Posterior cingulate gyrus (tissue), 11 donors: Measurements from ENCODE around the gene SCGB2B2.
A peak's percentile ranks its signal among the peaks of the same experiment; 100 is the strongest.
"Not testable (repeated sequence)": the region's sequence is repeated elsewhere in the genome, so short reads cannot be mapped to it uniquely, and the experiment has no call there.

Experiments used
- DNase-seq, 10 donors: peaks; one replicate each; pipeline versions ENCODE4 v3.0.0 to v3.0.0-alpha.2; 2020 to 2021; ENCODE audit warnings: mixed read lengths in 3 of 10
- intact Hi-C: fragments of 100-400 bp; cut with DNase I; formaldehyde crosslinking; loops from one replicate; pipeline ENCODE4 v1.15.1; 2023

Gene SCGB2B2

GRCh38 chr19:34673590-34673989 is 3.4 kb downstream of the SCGB2B2 start:
- intact Hi-C loops = no loop called here
- DNase-seq = no peak

- DNase-seq = no peak
- intact Hi-C loops = no loop called here
These were observed 5.0 kb downstream of the SCGB2B2 start for GRCh38 chr19:34671972-34672371.

- DNase-seq = no peak
- intact Hi-C loops = no loop called here
These were observed 7.7 kb downstream of the SCGB2B2 start for GRCh38 chr19:34669305-34669704.

GRCh38 chr19:34668690-34669089 is 8.3 kb downstream of the SCGB2B2 start:
- DNase-seq, intact Hi-C loops: not testable (repeated sequence)

GRCh38 chr19:34668077-34668689 is 8.8 kb downstream of the SCGB2B2 start:
- intact Hi-C loops = not testable (repeated sequence)
- DNase-seq = peak in 1 of 10 donors; percentile 80

- DNase-seq = no peak
- intact Hi-C loops = no loop called here
These were observed 9.4 kb downstream of the SCGB2B2 start for GRCh38 chr19:34667349-34668076.

- intact Hi-C loops = no loop called here
- no peak for DNase-seq
These were observed 10.0 kb downstream of the SCGB2B2 start for GRCh38 chr19:34666958-34667265.

GRCh38 chr19:34666200-34666957 is 10.6 kb downstream of the SCGB2B2 start:
- DNase-seq = no peak
- intact Hi-C loops = no loop called here

- intact Hi-C loops, DNase-seq: not testable (repeated sequence)
These were observed 11.7 kb downstream of the SCGB2B2 start for GRCh38 chr19:34665275-34665674.

- intact Hi-C loops = no loop called here
- DNase-seq = no peak
These were observed 12.1 kb downstream of the SCGB2B2 start for GRCh38 chr19:34664870-34665269.

GRCh38 chr19:34664168-34664567 is 12.8 kb downstream of the SCGB2B2 start:
- intact Hi-C loops = no loop called here
- no peak for DNase-seq

- no peak for DNase-seq
- intact Hi-C loops = no loop called here
These were observed 14.0 kb downstream of the SCGB2B2 start for GRCh38 chr19:34662919-34663318.

GRCh38 chr19:34661357-34661756 is 15.6 kb downstream of the SCGB2B2 start:
- intact Hi-C loops = no loop called here
- no peak for DNase-seq

GRCh38 chr19:34655651-34656050 is 21.3 kb downstream of the SCGB2B2 start:
- DNase-seq = no peak
- intact Hi-C loops = no loop called here

- intact Hi-C loops = no loop called here
- DNase-seq = no peak
These were observed 22.2 kb downstream of the SCGB2B2 start for GRCh38 chr19:34654796-34655195.

- no peak for DNase-seq
- intact Hi-C loops = no loop called here
These were observed 25.2 kb downstream of the SCGB2B2 start for GRCh38 chr19:34651747-34652146.

GRCh38 chr19:34649886-34650543 is 26.9 kb downstream of the SCGB2B2 start:
- intact Hi-C loops = no loop called here
- DNase-seq = peak in 1 of 10 donors; percentile 47

- intact Hi-C loops = no loop called here
- peak in 1 of 10 donors; percentile 42 for DNase-seq
These were observed 31.4 kb downstream of the SCGB2B2 start for GRCh38 chr19:34645551-34645950.

- intact Hi-C loops = no loop called here
These were observed 31.9 kb downstream of the SCGB2B2 start for GRCh38 chr19:34644991-34645461.

GRCh38 chr19:34642241-34642640 is 34.7 kb downstream of the SCGB2B2 start:
- intact Hi-C loops = no loop called here
- peak in 1 of 10 donors; percentile 68 for DNase-seq

More at GRCh38 chr19:34644991-34645461, 31.9 kb downstream of the SCGB2B2 start:
- DNase-seq = peak in 2 of 10 donors; percentile 32 to 77
